Renal cortex interstitium (tissue), 15 donors: Measurements from ENCODE around the gene UBALD1. TPM values are rescaled to one million over a fixed set of nuclear protein-coding genes. Genes with fewer than 3 reads are reported as not detected.
A peak's percentile ranks its signal among the peaks of the same experiment; 100 is the strongest.

Experiments
- DNase-seq, 11 donors: peaks; one replicate each; pipeline ENCODE4 v3.0.0-alpha.2; 2013; ENCODE audit warnings: low read depth in 9 of 11, low spot score in 4 of 11; ENCODE audit errors: extremely low read depth in 1 of 11
- long read RNA-seq, 16 experiments: transcript quantifications; one replicate each; lab custom pipeline, GENCODE V29; 2026
- polyA plus RNA-seq, 3 donors: library from polyadenylated mRNA; unstranded; fragments of 120-200 nt; gene quantifications; one replicate each; pipeline ENCODE4 v1.2.1, GENCODE V29; 2013; ENCODE audit not compliant: insufficient read length in 3 of 3

The UBALD1 gene
- 10 to 100 TPM; 11.6 to 31.8 (median 23.5) TPM for polyA plus RNA-seq
- long read RNA-seq, donor 1, transcript UBALD1-201 (3 exons, 1,413 nt), result major isoform, 13 of 22 reads
- long read RNA-seq, donor 1, transcript UBALD1-205 (1 exons, 2,641 nt), result minor isoform, 8 of 22 reads
- long read RNA-seq, donor 1, partial matches to known transcripts, result 0 of 22 reads
- long read RNA-seq, donor 1, other reads (novel, unspliced or antisense), result 0 of 22 reads
- long read RNA-seq, donor 2, transcript UBALD1-205 (1 exons, 2,641 nt), result major isoform, 15 of 32 reads
- long read RNA-seq, donor 2, transcript UBALD1-201 (3 exons, 1,413 nt), result minor isoform, 7 of 32 reads
- long read RNA-seq, donor 2, partial matches to known transcripts, result 6 of 32 reads
- long read RNA-seq, donor 2, other reads (novel, unspliced or antisense), result 0 of 32 reads
- long read RNA-seq, donor 3, transcript UBALD1-205 (1 exons, 2,641 nt), result minor isoform, 9 of 28 reads
- long read RNA-seq, donor 3, transcript UBALD1-201 (3 exons, 1,413 nt), result major isoform, 17 of 28 reads
- long read RNA-seq, donor 3, partial matches to known transcripts, result 0 of 28 reads
- long read RNA-seq, donor 3, other reads (novel, unspliced or antisense), result 0 of 28 reads
- long read RNA-seq, donor 4, transcript UBALD1-201 (3 exons, 1,413 nt), result minor isoform, 6 of 20 reads
- long read RNA-seq, donor 4, transcript UBALD1-205 (1 exons, 2,641 nt), result major isoform, 13 of 20 reads
- long read RNA-seq, donor 4, partial matches to known transcripts, result 0 of 20 reads
- long read RNA-seq, donor 4, other reads (novel, unspliced or antisense), result 0 of 20 reads
- long read RNA-seq, donor 5, result 0 reads
- long read RNA-seq, donor 6, transcript UBALD1-201 (3 exons, 1,413 nt), result minor isoform, 14 of 32 reads
- long read RNA-seq, donor 6, transcript UBALD1-205 (1 exons, 2,641 nt), result major isoform, 18 of 32 reads
- long read RNA-seq, donor 6, partial matches to known transcripts, result 0 of 32 reads
- long read RNA-seq, donor 6, other reads (novel, unspliced or antisense), result 0 of 32 reads
- long read RNA-seq, donor 7, transcript UBALD1-205 (1 exons, 2,641 nt), result major isoform, 19 of 36 reads
- long read RNA-seq, donor 7, transcript UBALD1-201 (3 exons, 1,413 nt), result minor isoform, 13 of 36 reads
- long read RNA-seq, donor 7, partial matches to known transcripts, result 0 of 36 reads
- long read RNA-seq, donor 7, other reads (novel, unspliced or antisense), result 0 of 36 reads
- long read RNA-seq, donor 8, result 0 reads
- long read RNA-seq, donor 9, transcript UBALD1-201 (3 exons, 1,413 nt), result major isoform, 12 of 20 reads
- long read RNA-seq, donor 9, partial matches to known transcripts, result 0 of 20 reads
- long read RNA-seq, donor 9, other reads (novel, unspliced or antisense), result 0 of 20 reads
- long read RNA-seq, donor 10, transcript UBALD1-205 (1 exons, 2,641 nt), result minor isoform, 12 of 27 reads
- long read RNA-seq, donor 10, transcript UBALD1-201 (3 exons, 1,413 nt), result major isoform, 15 of 27 reads
- long read RNA-seq, donor 10, partial matches to known transcripts, result 0 of 27 reads
- long read RNA-seq, donor 10, other reads (novel, unspliced or antisense), result 0 of 27 reads
- long read RNA-seq, donor 11, transcript UBALD1-205 (1 exons, 2,641 nt), result minor isoform, 5 of 15 reads
- long read RNA-seq, donor 11, transcript UBALD1-201 (3 exons, 1,413 nt), result major isoform, 9 of 15 reads
- long read RNA-seq, donor 11, partial matches to known transcripts, result 0 of 15 reads
- long read RNA-seq, donor 11, other reads (novel, unspliced or antisense), result 0 of 15 reads
- long read RNA-seq, donor 12, transcript UBALD1-205 (1 exons, 2,641 nt), result major isoform, 6 of 9 reads
- long read RNA-seq, donor 12, partial matches to known transcripts, result 0 of 9 reads
- long read RNA-seq, donor 12, other reads (novel, unspliced or antisense), result 0 of 9 reads
- long read RNA-seq, donor 13, result 0 reads
- long read RNA-seq, donor 14, transcript UBALD1-201 (3 exons, 1,413 nt), result major isoform, 9 of 12 reads
- long read RNA-seq, donor 14, partial matches to known transcripts, result 0 of 12 reads
- long read RNA-seq, donor 14, other reads (novel, unspliced or antisense), result 0 of 12 reads
- long read RNA-seq, donor 15, transcript UBALD1-205 (1 exons, 2,641 nt), result minor isoform, 5 of 12 reads
- long read RNA-seq, donor 15, transcript UBALD1-201 (3 exons, 1,413 nt), result major isoform, 6 of 12 reads
- long read RNA-seq, donor 15, partial matches to known transcripts, result 0 of 12 reads
- long read RNA-seq, donor 15, other reads (novel, unspliced or antisense), result 0 of 12 reads
- long read RNA-seq, donor 16, transcript UBALD1-205 (1 exons, 2,641 nt), result minor isoform, 19 of 44 reads
- long read RNA-seq, donor 16, transcript UBALD1-201 (3 exons, 1,413 nt), result major isoform, 20 of 44 reads
- long read RNA-seq, donor 16, partial matches to known transcripts, result 0 of 44 reads
- long read RNA-seq, donor 16, other reads (novel, unspliced or antisense), result 0 of 44 reads

GRCh38 chr16:4614571-4615383 lies at the start of gene UBALD1:
UBALD1 (minus strand) TSS chr16:4614888; CDS start chr16:4614797, 91 bp downstream.
- peak in 9 of 11 donors; percentile 72 to 81 (median 76) for DNase-seq

GRCh38 chr16:4663777-4664465 lies 49.2 kb upstream of the UBALD1 start:
- no peak for DNase-seq

GRCh38 chr16:4663465-4663776 lies 48.7 kb upstream of the UBALD1 start:
- DNase-seq, result no peak

- DNase-seq, result no peak
Measured at GRCh38 chr16:4661661-4662060, 47.0 kb upstream of the UBALD1 start.

- peak in 9 of 11 donors; percentile 61 to 88 (median 80) for DNase-seq
Measured at GRCh38 chr16:4660454-4661007, 45.8 kb upstream of the UBALD1 start.

GRCh38 chr16:4659363-4660353 lies 45.0 kb upstream of the UBALD1 start:
- DNase-seq, result no peak

- DNase-seq, result no peak
Measured at GRCh38 chr16:4656695-4657686, 42.3 kb upstream of the UBALD1 start.

GRCh38 chr16:4656221-4656620 lies 41.5 kb upstream of the UBALD1 start:
- DNase-seq, result no peak

- DNase-seq, result no peak
Measured at GRCh38 chr16:4655801-4656200, 41.1 kb upstream of the UBALD1 start.

- no peak for DNase-seq
Measured at GRCh38 chr16:4654964-4655590, 40.4 kb upstream of the UBALD1 start.

- DNase-seq, result no peak
Measured at GRCh38 chr16:4654011-4654963, 39.6 kb upstream of the UBALD1 start.

- DNase-seq, result no peak
Measured at GRCh38 chr16:4652561-4652960, 37.9 kb upstream of the UBALD1 start.
